LoVo (cell line): Measurements from ENCODE around the gene IRX2.

ENCODE experiments used
- DNase-seq: peaks from one replicate; pipeline ENCODE4 v3.0.0-alpha.2; 2016; ENCODE audit warnings: low spot score

Gene IRX2

GRCh38 chr5:2697041-2697440, 54.4 kb downstream of the IRX2 start:
- DNase-seq: no peak
